ENCODE results near the gene C1orf21.

DNA sequence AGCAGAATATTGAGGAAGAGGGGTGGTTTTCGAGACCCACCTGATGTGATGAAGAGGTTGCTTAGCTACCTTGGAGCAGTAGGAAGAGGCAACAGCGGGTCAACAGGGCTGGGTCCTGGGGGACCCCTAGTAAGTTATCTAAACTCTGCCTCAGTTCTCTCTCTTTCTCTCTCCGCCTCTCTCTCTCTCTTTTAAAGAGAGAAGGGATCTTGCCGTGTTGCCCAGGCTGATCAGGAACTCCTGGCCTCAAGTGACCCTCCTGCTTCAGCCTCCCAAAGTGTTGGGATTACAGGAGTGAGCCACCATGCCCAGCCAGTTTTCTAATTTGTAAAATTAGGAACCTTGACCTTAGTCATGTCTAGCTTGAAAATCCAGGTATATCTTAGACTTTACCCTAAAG, 77.9 kb downstream of the C1orf21 start:
- TF ChIP-seq TOX (CRISPR knock-in tag; IDR thresholded peaks at IDR 0.05; ENCODE audit: borderline replicate concordance) (no peak), ZFP30 (CRISPR knock-in tag; IDR thresholded peaks at IDR 0.05) (no peak), PPARA (CRISPR knock-in tag; IDR thresholded peaks at IDR 0.05; ENCODE audit: borderline replicate concordance) (no peak), ZC3H10 (CRISPR knock-in tag; IDR thresholded peaks at IDR 0.05) (no peak), SNAI2 (CRISPR knock-in tag; IDR thresholded peaks at IDR 0.05) (no peak), TCF4 (CRISPR knock-in tag; IDR thresholded peaks at IDR 0.05; ENCODE audit: borderline replicate concordance) (no peak), BACH2 (CRISPR knock-in tag; IDR thresholded peaks at IDR 0.05; ENCODE audit: borderline replicate concordance) (no peak), CREB5 (CRISPR knock-in tag; IDR thresholded peaks at IDR 0.05; ENCODE audit: low read depth) (no peak), RARB (CRISPR knock-in tag; IDR thresholded peaks at IDR 0.05) (no peak), ARNTL (CRISPR knock-in tag; IDR thresholded peaks at IDR 0.05; ENCODE audit: borderline replicate concordance, low read depth) (no peak), ZNF70 (CRISPR knock-in tag; IDR thresholded peaks at IDR 0.05) (no peak)
- TF ChIP-seq, protein P1, sequence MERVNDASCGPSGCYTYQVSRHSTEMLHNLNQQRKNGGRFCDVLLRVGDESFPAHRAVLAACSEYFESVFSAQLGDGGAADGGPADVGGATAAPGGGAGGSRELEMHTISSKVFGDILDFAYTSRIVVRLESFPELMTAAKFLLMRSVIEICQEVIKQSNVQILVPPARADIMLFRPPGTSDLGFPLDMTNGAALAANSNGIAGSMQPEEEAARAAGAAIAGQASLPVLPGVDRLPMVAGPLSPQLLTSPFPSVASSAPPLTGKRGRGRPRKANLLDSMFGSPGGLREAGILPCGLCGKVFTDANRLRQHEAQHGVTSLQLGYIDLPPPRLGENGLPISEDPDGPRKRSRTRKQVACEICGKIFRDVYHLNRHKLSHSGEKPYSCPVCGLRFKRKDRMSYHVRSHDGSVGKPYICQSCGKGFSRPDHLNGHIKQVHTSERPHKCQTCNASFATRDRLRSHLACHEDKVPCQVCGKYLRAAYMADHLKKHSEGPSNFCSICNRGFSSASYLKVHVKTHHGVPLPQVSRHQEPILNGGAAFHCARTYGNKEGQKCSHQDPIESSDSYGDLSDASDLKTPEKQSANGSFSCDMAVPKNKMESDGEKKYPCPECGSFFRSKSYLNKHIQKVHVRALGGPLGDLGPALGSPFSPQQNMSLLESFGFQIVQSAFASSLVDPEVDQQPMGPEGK (CRISPR knock-in tag; IDR thresholded peaks at IDR 0.05; ENCODE audit: borderline replicate concordance): no peak
- TF ChIP-seq, protein P2, sequence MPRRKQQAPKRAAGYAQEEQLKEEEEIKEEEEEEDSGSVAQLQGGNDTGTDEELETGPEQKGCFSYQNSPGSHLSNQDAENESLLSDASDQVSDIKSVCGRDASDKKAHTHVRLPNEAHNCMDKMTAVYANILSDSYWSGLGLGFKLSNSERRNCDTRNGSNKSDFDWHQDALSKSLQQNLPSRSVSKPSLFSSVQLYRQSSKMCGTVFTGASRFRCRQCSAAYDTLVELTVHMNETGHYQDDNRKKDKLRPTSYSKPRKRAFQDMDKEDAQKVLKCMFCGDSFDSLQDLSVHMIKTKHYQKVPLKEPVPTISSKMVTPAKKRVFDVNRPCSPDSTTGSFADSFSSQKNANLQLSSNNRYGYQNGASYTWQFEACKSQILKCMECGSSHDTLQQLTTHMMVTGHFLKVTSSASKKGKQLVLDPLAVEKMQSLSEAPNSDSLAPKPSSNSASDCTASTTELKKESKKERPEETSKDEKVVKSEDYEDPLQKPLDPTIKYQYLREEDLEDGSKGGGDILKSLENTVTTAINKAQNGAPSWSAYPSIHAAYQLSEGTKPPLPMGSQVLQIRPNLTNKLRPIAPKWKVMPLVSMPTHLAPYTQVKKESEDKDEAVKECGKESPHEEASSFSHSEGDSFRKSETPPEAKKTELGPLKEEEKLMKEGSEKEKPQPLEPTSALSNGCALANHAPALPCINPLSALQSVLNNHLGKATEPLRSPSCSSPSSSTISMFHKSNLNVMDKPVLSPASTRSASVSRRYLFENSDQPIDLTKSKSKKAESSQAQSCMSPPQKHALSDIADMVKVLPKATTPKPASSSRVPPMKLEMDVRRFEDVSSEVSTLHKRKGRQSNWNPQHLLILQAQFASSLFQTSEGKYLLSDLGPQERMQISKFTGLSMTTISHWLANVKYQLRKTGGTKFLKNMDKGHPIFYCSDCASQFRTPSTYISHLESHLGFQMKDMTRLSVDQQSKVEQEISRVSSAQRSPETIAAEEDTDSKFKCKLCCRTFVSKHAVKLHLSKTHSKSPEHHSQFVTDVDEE (CRISPR knock-in tag; IDR thresholded peaks at IDR 0.05): no peak
